ENCODE measurements around the gene ZNF385A. TPM values are rescaled to one million over a fixed set of nuclear protein-coding genes. Genes with fewer than 3 reads are reported as not detected.

Gene ZNF385A
- total and polyA plus RNA-seq, 2 of the 4 experiments (the other 2 are of a cell fraction) = 0.36 to 2.5 TPM

DNA sequence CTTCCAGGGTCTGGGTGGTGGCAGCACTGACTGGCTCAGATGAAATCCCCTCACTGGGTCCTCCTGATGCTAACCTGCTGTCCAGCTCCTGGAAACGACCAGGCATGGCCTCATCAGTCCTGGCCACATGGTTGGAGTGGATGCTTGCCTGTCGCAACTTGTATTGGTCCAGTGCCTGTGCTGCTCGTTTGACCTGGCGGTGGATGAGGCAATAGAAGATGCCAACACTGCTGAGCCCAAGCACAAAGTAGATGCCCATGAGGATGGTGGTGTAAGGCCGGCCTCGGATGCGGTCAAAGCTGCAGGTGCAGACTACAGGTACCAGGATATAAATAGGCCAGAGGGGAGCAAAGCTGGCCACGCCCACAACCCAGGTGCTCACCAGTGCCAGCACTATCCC is 21.5 kb downstream of the ZNF385A start:
- intact Hi-C loops (cut with micrococcal nuclease) = no loop called here

More for the DNA sequence above, 21.5 kb downstream of the ZNF385A start:
- POLR2A ChIA-PET (ENCODE audit: unreplicated experiment) = no interaction called here
- Histone ChIP-seq H3K9me1 (ENCODE audit: insufficient read depth, low read length) (0 out of 2 replicates have a peak, but pooled peaks cover 9% of the 10 kb centered on the region), H2BK20ac (ENCODE audit: low read depth, low read length) (no peak overlapping the region), H3K79me1 (ENCODE audit: low read depth in 1 of 2, low read length in 2 of 2) (peaks cover 0 to 17% of the 10 kb centered on the region in 2 experiments; a peak in 2 of 4 replicates), H2AFZ (replicated peaks; ENCODE audit: low read length, poor library complexity) (no peak overlapping the region), H3K27me3 (ENCODE audit: control insufficient read depth, insufficient read depth, low read length) (no peaks in the 10 kb centered on the region), H3K27ac (ENCODE audit: insufficient read depth, low read length) (no peak overlapping the region), H3K9ac (ENCODE audit: low read depth, low read length) (no peak overlapping the region), H2BK120ac (ENCODE audit: low read depth, low read length) (no peak overlapping the region), H4K5ac (ENCODE audit: low read depth, low read length) (no peak overlapping the region), H3K23ac (ENCODE audit: low read depth, low read length) (no peak overlapping the region), H4K91ac (ENCODE audit: insufficient read depth, low read depth, low read length) (no peak overlapping the region), H2BK5ac (ENCODE audit: low read depth, low read length, poor library complexity, severe bottlenecking) (no peak overlapping the region), H3K18ac (ENCODE audit: low read depth, low read length) (no peak overlapping the region), H3K14ac (replicated peaks; ENCODE audit: low read depth, low read length) (no peak overlapping the region), H3K4me2 (ENCODE audit: low read depth, low read length) (no peak overlapping the region), H3K4me3 (ENCODE audit: insufficient read depth, low read depth, low read length) (no peak overlapping the region), H3K56ac (ENCODE audit: extremely low read depth, insufficient read depth, low read length) (no peak overlapping the region), H3K4ac (ENCODE audit: low read depth, low read length) (no peak overlapping the region), H2AK5ac (ENCODE audit: low read depth, low read length) (no peak overlapping the region), H4K8ac (ENCODE audit: low read depth in 2 of 2, low read length in 2 of 2) (no peak overlapping the region), H4K20me1 (ENCODE audit: insufficient read depth, low read length) (no peaks in the 10 kb centered on the region), H2AK9ac (replicated peaks; ENCODE audit: low read depth, low read length, poor library complexity) (no peak overlapping the region), H3K9me3 (ENCODE audit: control insufficient read depth, insufficient read depth, low read length) (no peaks in the 10 kb centered on the region), H2BK15ac (ENCODE audit: low read depth, low read length) (no peak overlapping the region), H3K4me1 (ENCODE audit: control insufficient read depth, insufficient read depth, low read length) (peaks cover 17% of the 10 kb centered on the region), H3K36me3 (ENCODE audit: control insufficient read depth, insufficient read depth, low read length) (no peaks in the 10 kb centered on the region)
- CTCF ChIA-PET = interaction anchor here (0.6 kb wide), 1 partner anchor 37 kb away, joined by 3 read pairs; no protein-coding TSS in a partner anchor
- in situ Hi-C loops (cut with MboI; ENCODE audit: low sequenced_read_pairs) = loop anchor here (5.0 kb wide), 2 partner anchors 71 to 141 kb away; no protein-coding TSS in a partner anchor
- 76% methylated on average over 8 of the region's 8 CpGs; no CpG with 5 or more reads in 1 of the 2 experiments for WGBS, 2 experiments (ENCODE audit: extremely low coverage in 2 of 2, insufficient read length in 1 of 2)
- TF ChIP-seq MAZ (IDR thresholded peaks at IDR 0.05; ENCODE audit: borderline replicate concordance, low read depth, low read length) (no peak), CHD1 (IDR thresholded peaks at IDR 0.05; ENCODE audit: low read depth, low read length) (no peak)
- no peak for ATAC-seq (ENCODE audit: low read depth)
- no TSS peak for BruUV-seq (replicated peaks)
- dilution Hi-C loops (cut with HindIII; ENCODE audit: low sequenced_read_pairs, unreplicated experiment) = no loop called here
- DNase-seq = no peak
